DND-41 (cell line): ENCODE measurements around the gene SLC6A3.

Experiments used
- CTCF ChIP-seq: IDR thresholded peaks from 2 replicates; pipeline ENCODE4 v1.5.1; 2012; ENCODE audit warnings: borderline replicate concordance, low read length, moderate library complexity, mild to moderate bottlenecking; ENCODE audit not compliant: poor library complexity, severe bottlenecking; ENCODE audit errors: extremely low read depth
- EZH2 ChIP-seq: IDR thresholded peaks from 3 replicates; pipeline ENCODE4 v1.6.1; 2012; ENCODE audit warnings: borderline replicate concordance, low read depth, mild to moderate bottlenecking, moderate library complexity, low read length, inconsistent platforms; ENCODE audit not compliant: severe bottlenecking

DNA sequence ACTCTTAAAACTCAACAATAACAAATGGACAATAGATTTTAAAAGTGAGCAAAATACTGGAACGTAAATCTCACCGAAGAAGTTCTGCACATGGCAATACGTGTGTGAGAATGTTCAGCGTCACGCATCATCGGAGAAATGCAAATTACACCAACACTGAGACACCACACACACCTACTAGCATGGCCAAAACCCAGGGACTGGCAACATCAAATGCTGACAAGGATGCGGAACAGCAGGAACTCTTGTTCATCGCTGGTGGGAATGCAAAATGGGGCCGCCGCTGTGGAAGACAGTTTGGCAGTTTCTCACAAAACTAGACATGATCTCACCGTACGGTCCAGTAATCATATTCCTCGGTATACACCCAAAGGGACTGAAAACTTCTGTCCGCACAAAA, 78.7 kb downstream of the SLC6A3 start:
- TF ChIP-seq CTCF (no peak), EZH2 (no peak)
